ENCODE measurements around the gene OR51D1.

Gene OR51D1

GRCh38 chr11:4647766-4648165, 10.5 kb downstream of the OR51D1 start:
- no peak for DNase-seq

GRCh38 chr11:4654635-4655369, 17.5 kb downstream of the OR51D1 start:
- DNase-seq = no peak

GRCh38 chr11:4658629-4659445, 21.6 kb downstream of the OR51D1 start:
- DNase-seq = no peak

DNA sequence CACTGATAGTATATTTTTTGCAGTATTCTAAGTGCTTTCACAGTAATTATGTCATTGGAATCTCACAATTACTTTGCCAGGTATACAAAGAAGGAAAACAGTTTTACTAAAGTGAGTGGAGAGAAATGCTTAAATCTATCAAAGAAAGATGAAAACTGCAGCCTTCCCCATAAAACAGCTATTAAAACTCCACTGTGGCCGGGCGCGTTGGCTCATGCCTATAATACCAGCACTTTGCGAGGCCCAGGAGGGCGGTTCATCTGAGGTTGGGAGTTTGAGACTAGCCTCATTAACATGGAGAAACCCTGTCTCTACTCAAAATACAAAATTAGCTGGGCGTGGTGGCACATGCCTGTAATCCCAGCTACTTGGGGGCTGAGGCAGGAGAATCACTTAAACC, 25.6 kb downstream of the OR51D1 start:
- peak; percentile 54 for DNase-seq

- no peak for DNase-seq
Measured at GRCh38 chr11:4664183-4664582, 26.9 kb downstream of the OR51D1 start.

GRCh38 chr11:4664786-4665185, 27.5 kb downstream of the OR51D1 start:
- no peak for DNase-seq

DNA sequence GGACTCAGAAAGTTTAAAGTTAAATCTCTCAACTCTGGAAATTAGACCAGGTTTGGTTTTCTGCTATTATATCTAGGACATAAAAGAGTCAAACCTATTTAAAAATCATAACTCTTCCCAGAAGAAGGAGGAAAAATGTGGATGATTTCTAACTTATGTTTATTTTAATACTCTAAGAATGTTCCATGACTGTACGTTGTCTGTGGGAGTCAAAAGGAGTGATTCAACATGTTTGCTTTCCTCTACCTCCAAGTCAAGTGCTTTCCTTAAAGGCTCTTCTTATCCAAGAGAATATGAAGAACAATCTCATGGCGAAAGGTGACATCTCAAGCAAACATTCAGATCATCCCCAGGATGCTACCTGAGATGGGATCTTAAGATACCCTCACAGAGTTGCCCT, 28.1 kb downstream of the OR51D1 start:
- no peak for DNase-seq

DNA sequence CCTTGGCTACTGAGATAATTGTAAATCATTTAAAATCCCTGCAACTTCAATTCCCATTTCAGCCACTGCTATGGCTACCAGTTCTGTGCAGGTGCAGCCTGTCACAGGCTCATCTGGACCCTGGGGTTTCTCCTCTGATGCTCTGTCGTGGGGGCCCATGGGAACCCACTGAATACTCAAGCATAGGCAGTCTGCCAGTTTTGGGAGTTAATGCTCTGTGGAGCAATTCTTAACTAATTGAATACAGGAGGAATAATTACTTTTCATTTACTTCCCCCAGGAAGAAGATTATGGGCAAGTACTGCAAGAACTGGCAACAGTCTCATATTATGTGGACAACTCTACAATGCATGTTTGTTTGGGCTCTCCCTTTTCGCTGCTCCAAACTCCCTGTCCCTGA, 34.5 kb downstream of the OR51D1 start:
- peak; percentile 61 for DNase-seq

DNA sequence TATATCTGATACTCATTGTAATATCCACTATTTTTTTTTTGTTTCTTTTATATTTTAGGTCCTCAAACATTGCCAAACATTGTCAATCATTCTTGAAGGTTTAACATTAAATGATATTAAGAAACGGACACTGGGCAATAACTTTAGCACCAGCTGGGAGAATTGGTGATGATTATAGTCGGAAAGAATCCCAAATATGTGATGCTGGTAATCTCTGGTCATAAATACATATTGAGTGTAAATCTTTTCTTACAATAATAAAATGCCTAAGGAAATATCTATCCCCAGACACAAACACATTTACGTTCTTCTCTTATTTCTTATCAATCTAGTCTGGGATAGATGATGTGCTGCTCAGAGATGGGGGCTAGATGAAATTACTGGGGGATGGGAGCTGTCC, 35.2 kb downstream of the OR51D1 start:
- DNase-seq = no peak

DNA sequence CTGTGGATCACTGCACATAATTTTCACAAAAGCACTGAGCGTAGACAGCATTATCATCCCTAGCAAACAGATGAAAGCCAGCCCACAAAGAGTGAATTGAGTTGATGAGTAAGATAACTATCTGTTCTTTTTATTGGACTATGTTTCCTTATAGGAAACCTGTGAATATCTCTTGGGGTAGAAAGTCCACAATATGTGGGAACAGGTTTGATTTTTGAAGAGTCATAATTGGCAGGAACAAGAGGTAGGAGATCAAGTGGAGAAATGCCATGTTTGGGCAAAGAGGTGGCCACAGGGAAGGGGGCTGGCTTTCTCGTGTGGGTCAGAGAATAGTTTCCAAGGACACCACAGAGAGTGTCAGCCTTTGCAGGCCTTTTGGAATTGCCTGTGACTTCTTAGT, 36.5 kb downstream of the OR51D1 start:
- DNase-seq = no peak

- peak; percentile 96 for DNase-seq
Measured at GRCh38 chr11:4677948-4678347, 40.7 kb downstream of the OR51D1 start.

DNA sequence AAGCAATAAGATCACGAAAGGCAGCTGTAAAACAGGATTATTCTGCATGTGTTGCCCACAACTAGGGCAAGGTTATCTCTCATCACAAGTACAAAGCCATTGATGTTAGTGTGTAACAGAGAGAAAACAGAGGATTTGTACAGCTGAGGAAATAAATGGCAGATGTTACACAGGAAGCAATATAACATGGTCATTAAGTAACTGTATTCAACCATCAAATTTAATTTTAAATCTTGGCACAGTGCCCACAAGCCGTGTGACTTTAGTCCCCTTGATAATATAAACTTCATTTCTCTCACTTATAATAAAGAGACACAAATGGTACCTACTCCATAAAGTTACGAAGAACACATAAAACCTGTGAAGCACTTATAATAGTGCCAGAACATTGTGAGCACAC, 43.1 kb downstream of the OR51D1 start:
- DNase-seq = peak; percentile 89

DNA sequence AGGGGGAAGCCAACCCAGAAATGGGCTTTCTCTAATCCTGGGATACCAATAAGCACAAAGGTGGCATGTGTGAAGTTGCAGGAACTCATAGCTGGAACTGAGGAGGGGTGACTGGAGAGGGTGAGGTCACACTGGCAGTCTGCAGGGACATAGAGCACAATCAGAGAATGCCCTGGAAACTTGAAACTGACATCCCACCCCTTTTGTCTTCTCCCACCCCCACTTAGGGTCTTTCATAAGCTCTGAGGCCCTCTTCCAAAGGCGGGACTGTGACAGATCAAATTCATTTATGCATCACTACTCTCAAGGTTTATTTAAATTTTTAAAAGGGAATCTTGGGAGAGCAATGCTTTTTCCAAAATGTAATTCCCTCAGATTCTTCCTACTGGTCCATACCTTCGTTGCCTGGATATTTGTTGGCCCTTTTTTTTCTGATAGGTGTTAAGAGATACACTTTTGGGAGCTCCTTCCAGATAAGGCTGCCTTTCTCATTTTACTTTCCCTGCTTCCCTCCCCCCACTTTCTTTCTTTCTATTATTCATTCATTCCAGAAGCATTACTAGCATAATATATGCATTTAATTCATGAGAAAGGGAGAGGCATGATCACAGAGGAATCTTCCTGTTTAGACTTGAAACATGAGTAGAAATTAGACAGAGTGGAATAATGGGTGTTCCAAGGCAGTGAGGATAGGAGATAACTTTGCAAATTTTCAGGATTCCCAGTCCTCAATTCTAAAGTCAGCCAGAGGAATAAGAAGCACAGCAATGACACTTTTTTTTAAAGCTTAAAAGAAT, 45.5 kb downstream of the OR51D1 start:
- no peak for DNase-seq

GRCh38 chr11:4684631-4685285, 47.5 kb downstream of the OR51D1 start:
- DNase-seq = peak; percentile 48
